ENCODE data around the gene KREMEN2.

Gene KREMEN2

GRCh38 chr16:3000540-3000939, 36.5 kb downstream of the KREMEN2 start:
- DNase-seq, result no peak

- no peak for DNase-seq
Measured at GRCh38 chr16:3001316-3001715, 37.2 kb downstream of the KREMEN2 start.

- DNase-seq, result peak; percentile 75 to 99 (median 98)
Measured at GRCh38 chr16:3003582-3004270, 39.7 kb downstream of the KREMEN2 start.

- peak in 2 of 58 donors; percentile 14 to 30 for DNase-seq
Measured at GRCh38 chr16:3004319-3004718, 40.2 kb downstream of the KREMEN2 start.

- DNase-seq, result no peak
Measured at GRCh38 chr16:3004781-3005284, 40.8 kb downstream of the KREMEN2 start.

- DNase-seq, result no peak
Measured at GRCh38 chr16:3007059-3007956, 43.2 kb downstream of the KREMEN2 start.

- peak in 3 of 58 donors; percentile 6 to 20 (median 12) for DNase-seq
Measured at GRCh38 chr16:3007957-3008689, 44.0 kb downstream of the KREMEN2 start.

- no peak for DNase-seq
Measured at GRCh38 chr16:3008690-3009037, 44.6 kb downstream of the KREMEN2 start.

GRCh38 chr16:3009568-3010390, 45.7 kb downstream of the KREMEN2 start:
- no peak for DNase-seq

GRCh38 chr16:3010510-3010909, 46.4 kb downstream of the KREMEN2 start:
- no peak for DNase-seq

- DNase-seq, result peak in 1 of 58 donors; percentile 26
Measured at GRCh38 chr16:3012246-3012645, 48.2 kb downstream of the KREMEN2 start.

GRCh38 chr16:3012828-3013420, 48.8 kb downstream of the KREMEN2 start, which contains the start of gene CLDN9:
TSS of gene CLDN9 (plus strand) at chr16:3012923. CDS start at chr16:3013363, 440 bp downstream.
- no peak for DNase-seq

- no peak for DNase-seq
Measured at GRCh38 chr16:3013491-3013951, 49.4 kb downstream of the KREMEN2 start.

GRCh38 chr16:3013998-3014690, 50.1 kb downstream of the KREMEN2 start:
- no peak for DNase-seq

- DNase-seq, result no peak
Measured at GRCh38 chr16:3014971-3015370, 50.9 kb downstream of the KREMEN2 start.

- DNase-seq, result no peak
Measured at GRCh38 chr16:3015865-3016521, 51.9 kb downstream of the KREMEN2 start.

GRCh38 chr16:3017344-3017743, 53.3 kb downstream of the KREMEN2 start:
- no peak for DNase-seq

Data from anterior cingulate cortex (tissue), 58 donors.